GM12874 (cell line): ENCODE results near the gene ETNK1.
A peak's percentile ranks its signal among the peaks of the same experiment; 100 is the strongest.

ENCODE experiments used
- CTCF ChIP-seq: IDR thresholded peaks from 2 replicates; pipeline ENCODE4 v1.5.1; 2011; ENCODE audit warnings: low read depth, mild to moderate bottlenecking, control low read depth, low read length, moderate library complexity; ENCODE audit not compliant: insufficient read depth

The ETNK1 gene

GRCh38 chr12:22672951-22673350 lies 48.0 kb downstream of the ETNK1 start:
- TF ChIP-seq CTCF = no peak

- no peak for TF ChIP-seq CTCF
These were observed 53.0 kb downstream of the ETNK1 start for GRCh38 chr12:22677781-22678574.

- no peak for TF ChIP-seq CTCF
These were observed 57.7 kb downstream of the ETNK1 start for GRCh38 chr12:22682663-22683062.

GRCh38 chr12:22683131-22683530 lies 58.2 kb downstream of the ETNK1 start:
- TF ChIP-seq CTCF = no peak

- peak; percentile 38; the same call in 1 of the 2 replicates for TF ChIP-seq CTCF
These were observed 59.5 kb downstream of the ETNK1 start for GRCh38 chr12:22684140-22685118.

GRCh38 chr12:22686193-22686592 lies 61.2 kb downstream of the ETNK1 start:
- no peak for TF ChIP-seq CTCF
